ENCODE results near the gene GPX3. TPM values are rescaled to one million over a fixed set of nuclear protein-coding genes. Genes with fewer than 3 reads are reported as not detected.
A peak's percentile ranks its signal among the peaks of the same experiment; 100 is the strongest.

GPX3 gene
- total and polyA plus RNA-seq, 12 donors: 51.1 to 1,751 (median 422) TPM

DNA sequence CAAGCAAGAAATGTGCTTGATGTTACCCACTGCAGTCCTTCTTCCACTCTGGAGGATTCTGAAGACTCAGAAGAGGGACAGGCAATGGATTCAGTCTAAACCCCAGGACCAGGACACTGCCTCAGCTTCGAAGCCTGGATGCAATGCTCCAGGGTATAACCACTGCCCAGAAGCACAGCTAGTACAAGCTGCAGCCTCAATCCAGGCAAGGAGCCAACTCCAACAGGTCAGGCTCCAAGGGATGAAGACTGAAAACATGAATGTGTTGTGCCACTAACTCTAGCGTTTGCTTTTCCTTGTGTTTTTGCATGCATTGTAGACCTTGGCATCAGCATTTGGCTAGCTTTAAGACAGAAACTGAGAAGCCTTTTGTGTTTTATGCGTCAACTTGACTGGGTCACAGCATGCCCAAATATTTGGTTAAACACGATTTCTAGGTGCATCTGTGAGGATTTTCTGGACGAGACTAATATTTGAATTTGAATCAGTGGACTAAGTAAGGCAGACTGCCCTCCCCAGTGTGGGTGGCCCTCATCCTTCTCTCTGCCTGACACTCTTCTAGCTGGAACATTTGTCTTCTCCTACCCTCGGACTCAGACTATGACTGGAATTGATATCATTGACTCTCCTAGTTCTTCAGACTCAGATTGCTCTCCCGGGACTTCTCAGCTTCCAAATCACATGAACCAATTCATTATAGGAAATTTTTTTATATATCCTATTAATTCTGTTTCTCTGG lies 20.5 kb upstream of the GPX3 start:
- H3K9me3 ChIP-seq (replicated peaks in 1 of 3): no peaks in the 10 kb centered on the region
- 48 to 60% (median 56%) methylated on average over 7 of the region's 7 CpGs for WGBS, 4 donors
- H3K27ac ChIP-seq: no peak overlapping the region
- no peak for TF ChIP-seq POLR2A (IDR thresholded peaks at IDR 0.05)
- TF ChIP-seq CTCF (IDR thresholded peaks at IDR 0.05): no peak
- H3K4me1 ChIP-seq (replicated peaks in 1 of 2): peaks cover 3 to 6% of the 10 kb centered on the region in 2 donors
- no peaks in the 10 kb centered on the region for H3K27me3 ChIP-seq
- intact Hi-C loops (cut with DNase I): loop anchor here in 1 of 2 donors (5.0 kb wide), 2 partner anchors 47 to 117 kb away; no protein-coding TSS in a partner anchor
- H3K4me3 ChIP-seq: no peak overlapping the region
- peak in 4 of 7 donors; percentile 32 to 46 (median 40) for DNase-seq
- no peaks in the 10 kb centered on the region for H3K36me3 ChIP-seq (replicated peaks in 1 of 2)

- WGBS, 4 donors: 80 to 89% (median 86%) methylated on average over 4 of the region's 4 CpGs
- H3K27ac ChIP-seq: no peak overlapping the region
- peaks cover 19 to 21% of the 10 kb centered on the region in 2 donors for H3K4me1 ChIP-seq (replicated peaks in 1 of 2)
- no peaks in the 10 kb centered on the region for H3K36me3 ChIP-seq (replicated peaks in 1 of 2)
- no peaks in the 10 kb centered on the region for H3K9me3 ChIP-seq (replicated peaks in 1 of 3)
- intact Hi-C loops (cut with DNase I): loop anchor here in 1 of 2 donors (5.0 kb wide), 2 partner anchors 46 to 116 kb away; no protein-coding TSS in a partner anchor
- no peaks in the 10 kb centered on the region for H3K27me3 ChIP-seq
- TF ChIP-seq CTCF (IDR thresholded peaks at IDR 0.05): no peak
- TF ChIP-seq POLR2A (IDR thresholded peaks at IDR 0.05): no peak
- no peak overlapping the region for H3K4me3 ChIP-seq
- no peak for DNase-seq
Measured at GRCh38 chr5:151001436-151001835, 19.0 kb upstream of the GPX3 start.

DNA sequence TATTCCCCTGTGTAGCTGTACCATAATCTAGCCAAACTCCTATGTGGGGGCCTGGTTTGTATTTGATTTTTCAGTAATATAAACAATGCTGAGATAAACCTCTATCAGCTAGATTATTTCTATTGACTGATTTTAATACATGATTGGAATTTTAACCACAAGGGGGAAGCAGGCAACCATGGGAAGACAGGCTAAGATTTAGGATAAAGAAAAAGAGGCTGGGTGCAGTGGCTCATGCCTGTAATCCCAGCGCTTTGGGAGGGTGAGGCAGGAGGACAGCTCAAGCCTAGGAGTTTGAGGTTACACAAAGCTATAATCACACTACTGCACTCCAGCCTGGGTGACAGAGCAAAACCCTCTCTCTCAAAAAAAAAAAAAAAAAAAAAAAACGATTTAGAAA lies 18.1 kb upstream of the GPX3 start:
- intact Hi-C loops (cut with DNase I): loop anchor here in 1 of 2 donors (5.0 kb wide), 2 partner anchors 45 to 115 kb away; no protein-coding TSS in a partner anchor
- peak in 5 of 7 donors; percentile 30 to 58 (median 43) for DNase-seq
- TF ChIP-seq POLR2A (IDR thresholded peaks at IDR 0.05) (no peak), CTCF (IDR thresholded peaks at IDR 0.05) (peak; percentile 41 to 83 (median 74))
- Histone ChIP-seq H3K4me1 (replicated peaks in 1 of 2) (peaks cover 22 to 29% of the 10 kb centered on the region in 2 donors), H3K27ac (no peak overlapping the region), H3K27me3 (no peaks in the 10 kb centered on the region), H3K9me3 (replicated peaks in 1 of 3) (no peaks in the 10 kb centered on the region), H3K4me3 (no peak overlapping the region), H3K36me3 (replicated peaks in 1 of 2) (no peaks in the 10 kb centered on the region)
- 20 to 46% (median 29%) methylated on average over 2 of the region's 2 CpGs for WGBS, 4 donors

DNA sequence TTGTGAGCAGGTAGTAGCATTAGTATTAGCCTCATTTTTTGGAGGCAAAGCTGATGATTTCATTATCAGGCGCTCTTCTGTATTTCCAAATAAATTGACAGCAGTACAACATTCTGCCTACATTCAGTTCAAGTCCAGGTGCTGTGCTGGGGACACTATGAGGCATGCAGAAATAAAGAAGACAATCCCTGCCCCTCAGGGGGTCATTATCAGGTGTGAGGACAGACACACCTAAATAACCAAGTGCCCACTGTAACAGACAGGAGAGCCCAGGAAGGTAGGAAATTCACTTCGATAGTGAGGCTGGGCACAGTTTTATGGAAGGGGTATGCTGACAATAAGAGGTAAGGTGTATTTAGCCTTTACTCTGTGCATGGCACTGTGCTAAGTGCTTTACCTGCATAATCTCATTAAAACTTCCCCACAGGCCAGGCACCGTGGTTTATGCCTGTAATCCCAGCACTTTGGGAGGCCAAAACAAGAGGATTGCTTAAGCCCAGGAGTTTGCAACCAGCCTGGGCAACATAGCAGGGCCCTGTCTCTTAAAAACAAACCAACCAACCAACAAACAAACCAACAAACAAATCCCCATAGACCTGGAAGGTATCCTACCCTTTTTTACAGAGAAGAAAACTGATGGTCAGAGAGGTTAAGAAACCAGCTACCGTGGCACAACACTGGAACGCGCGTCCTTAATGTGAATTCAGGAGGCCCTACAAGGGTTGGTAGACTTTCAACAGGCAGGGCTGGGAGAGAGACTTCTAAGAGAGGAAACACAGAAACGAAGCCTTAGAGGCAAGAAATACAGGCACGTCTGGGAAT lies 17.5 kb upstream of the GPX3 start:
- H3K4me1 ChIP-seq (replicated peaks in 1 of 2): peaks cover 22 to 35% of the 10 kb centered on the region in 2 donors
- H3K9me3 ChIP-seq (replicated peaks in 1 of 3): no peaks in the 10 kb centered on the region
- WGBS, 4 donors: 85 to 91% (median 89%) methylated on average over 9 of the region's 9 CpGs
- TF ChIP-seq POLR2A (IDR thresholded peaks at IDR 0.05): no peak
- no peak for TF ChIP-seq CTCF (IDR thresholded peaks at IDR 0.05)
- no peaks in the 10 kb centered on the region for H3K36me3 ChIP-seq (replicated peaks in 1 of 2)
- intact Hi-C loops (cut with DNase I): loop anchor here in 1 of 2 donors (5.0 kb wide), 2 partner anchors 44 to 114 kb away; no protein-coding TSS in a partner anchor
- H3K27me3 ChIP-seq: no peaks in the 10 kb centered on the region
- DNase-seq: no peak
- H3K27ac ChIP-seq: no peak overlapping the region
- H3K4me3 ChIP-seq: no peak overlapping the region

Measured in adrenal gland (tissue), 12 donors.